GM21737 (cell line): ENCODE measurements around the gene LSP1.

ENCODE experiments used
- ATAC-seq: cut with Tn5 transposase; IDR thresholded peaks from one replicate; pipeline ENCODE4 v1.9.1; 2021; ENCODE audit warnings: mild to moderate bottlenecking, moderate library complexity; ENCODE audit not compliant: unreplicated experiment

Gene LSP1

DNA sequence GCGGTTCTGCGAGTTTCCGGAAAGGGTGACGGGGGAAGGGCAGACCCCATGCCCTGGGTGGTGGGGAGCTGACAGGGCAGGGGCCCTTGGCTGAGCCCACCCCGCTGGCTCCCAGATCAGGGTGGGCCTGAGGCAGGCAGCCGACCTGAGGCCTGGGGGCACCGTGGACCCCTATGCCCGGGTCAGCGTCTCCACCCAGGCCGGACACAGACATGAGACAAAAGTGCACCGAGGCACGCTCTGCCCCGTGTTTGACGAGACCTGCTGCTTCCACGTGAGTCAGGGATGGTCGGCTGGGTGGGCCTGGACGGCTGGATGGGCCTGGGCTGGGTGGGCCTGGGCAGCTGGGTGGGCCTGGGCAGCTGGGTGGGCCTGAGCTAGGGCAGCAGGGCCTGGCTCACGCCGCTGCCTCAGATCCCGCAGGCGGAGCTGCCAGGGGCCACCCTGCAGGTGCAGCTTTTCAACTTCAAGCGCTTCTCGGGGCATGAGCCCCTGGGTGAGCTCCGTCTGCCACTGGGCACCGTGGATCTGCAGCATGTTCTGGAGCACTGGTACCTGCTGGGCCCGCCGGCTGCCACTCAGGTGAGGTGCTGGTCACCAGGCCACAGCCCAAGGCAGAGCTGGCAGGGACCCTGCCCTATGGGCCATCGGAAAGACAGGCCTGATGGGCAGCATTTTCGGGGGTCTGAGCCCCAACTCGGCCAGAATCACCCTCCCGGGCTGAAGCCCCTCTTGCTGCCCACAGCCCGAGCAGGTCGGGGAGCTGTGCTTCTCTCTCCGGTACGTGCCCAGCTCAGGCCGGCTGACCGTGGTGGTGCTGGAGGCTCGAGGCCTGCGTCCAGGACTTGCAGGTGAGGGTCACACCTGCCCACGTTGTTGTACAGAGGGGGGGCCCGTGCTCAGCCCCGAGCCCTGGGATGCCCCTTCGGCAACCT lies 16.6 kb upstream of the LSP1 start:
- ATAC-seq, result no peak

DNA sequence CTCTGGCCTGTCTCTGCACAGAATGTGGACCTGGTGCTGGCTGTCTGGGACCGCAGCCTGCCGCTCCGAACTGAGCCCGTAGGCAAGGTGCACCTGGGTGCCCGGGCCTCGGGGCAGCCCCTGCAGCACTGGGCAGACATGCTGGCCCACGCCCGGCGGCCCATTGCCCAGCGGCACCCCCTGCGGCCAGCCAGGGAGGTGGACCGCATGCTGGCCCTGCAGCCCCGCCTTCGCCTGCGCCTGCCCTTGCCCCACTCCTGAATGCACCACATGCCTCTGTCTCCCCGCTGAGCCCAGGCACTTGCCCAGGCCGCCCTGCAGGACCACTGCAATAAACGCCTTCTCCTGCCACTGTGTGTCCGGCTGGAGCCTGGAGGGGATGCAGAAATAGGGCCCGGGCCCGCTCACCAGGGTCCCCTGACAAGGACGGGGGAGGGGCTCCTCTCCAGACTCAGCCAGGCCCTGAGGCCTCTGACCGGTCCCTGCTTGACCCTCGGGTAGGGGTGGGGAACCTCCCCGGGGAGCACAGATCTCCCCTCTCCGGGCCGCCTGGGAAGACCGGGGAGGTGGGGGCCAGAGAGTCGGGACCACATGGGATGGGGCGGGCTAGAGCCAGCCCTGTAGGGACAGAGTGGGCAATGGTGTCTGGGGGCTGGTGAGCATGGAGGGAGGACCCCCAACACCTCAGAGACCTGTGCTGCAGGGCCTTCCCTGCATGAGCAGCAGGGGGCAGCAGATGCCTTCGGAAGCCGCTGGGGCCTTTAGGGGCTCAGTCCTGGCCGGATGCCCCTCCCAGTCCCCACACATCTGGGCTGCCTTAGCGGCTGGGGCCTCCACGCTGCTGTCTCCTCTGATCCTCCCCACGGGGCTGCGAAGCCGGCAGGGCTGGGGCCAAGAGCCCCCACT lies 15.5 kb upstream of the LSP1 start:
- peak; percentile 48 for ATAC-seq

DNA sequence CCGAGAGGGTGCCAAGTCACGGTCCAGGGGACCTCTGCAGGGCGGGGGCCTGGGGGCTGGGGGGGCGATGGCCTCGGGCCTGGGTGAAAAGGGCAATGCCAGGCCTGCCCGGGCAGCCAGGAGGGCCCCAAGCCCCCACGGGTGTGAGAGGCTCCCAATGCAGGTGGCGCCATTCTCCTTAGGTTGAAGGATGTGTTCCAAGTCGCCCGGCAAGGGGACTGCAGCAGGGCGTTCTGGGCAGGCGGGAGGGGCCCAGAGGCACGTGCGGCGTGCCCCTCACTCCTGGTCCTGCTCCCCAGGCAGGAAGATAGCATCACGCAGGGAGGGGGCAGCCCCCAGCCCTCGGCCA lies 14.8 kb upstream of the LSP1 start:
- ATAC-seq, result peak; percentile 10

DNA sequence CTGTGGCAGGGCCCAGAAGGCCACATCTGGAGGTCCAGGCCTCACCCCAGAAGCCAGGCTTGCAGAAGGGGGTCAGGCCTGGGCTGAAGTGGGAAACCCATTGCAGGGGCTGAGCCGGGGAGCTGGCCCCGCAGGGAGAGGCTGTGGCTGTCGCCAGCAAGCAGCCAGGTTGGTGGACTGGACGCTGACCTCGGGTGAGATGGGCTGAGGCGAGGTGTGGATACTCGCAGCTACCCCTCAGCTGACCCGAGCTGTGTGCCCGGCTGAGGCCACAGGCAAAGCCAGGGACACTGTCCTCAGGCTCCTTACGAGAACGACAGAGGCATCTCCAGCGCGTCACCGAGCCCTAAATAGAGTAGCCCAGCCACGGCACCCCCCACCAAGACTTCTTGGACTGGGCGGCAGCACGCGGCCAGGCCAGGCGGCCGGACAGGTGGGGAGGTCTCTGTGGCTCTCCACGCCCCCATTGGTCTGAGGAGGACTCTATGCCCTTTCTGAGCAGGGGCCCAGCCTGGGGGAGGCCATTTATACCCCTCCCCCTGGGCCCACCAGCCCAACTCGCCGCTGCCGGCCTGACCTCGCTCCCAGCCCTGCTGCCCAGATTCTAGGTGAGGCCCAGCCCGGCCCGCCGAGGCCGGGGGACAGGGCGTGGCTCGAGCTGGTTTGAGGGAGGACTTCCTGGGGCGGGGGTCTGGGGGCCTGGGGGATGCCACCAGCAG lies 14.3 kb upstream of the LSP1 start, which contains the start of gene TNNI2:
Gene TNNI2, plus strand, starts transcription at position 556 of the 719 bp plus-strand sequence. CDS start 716 bp downstream, outside the sequence.
- no peak for ATAC-seq

DNA sequence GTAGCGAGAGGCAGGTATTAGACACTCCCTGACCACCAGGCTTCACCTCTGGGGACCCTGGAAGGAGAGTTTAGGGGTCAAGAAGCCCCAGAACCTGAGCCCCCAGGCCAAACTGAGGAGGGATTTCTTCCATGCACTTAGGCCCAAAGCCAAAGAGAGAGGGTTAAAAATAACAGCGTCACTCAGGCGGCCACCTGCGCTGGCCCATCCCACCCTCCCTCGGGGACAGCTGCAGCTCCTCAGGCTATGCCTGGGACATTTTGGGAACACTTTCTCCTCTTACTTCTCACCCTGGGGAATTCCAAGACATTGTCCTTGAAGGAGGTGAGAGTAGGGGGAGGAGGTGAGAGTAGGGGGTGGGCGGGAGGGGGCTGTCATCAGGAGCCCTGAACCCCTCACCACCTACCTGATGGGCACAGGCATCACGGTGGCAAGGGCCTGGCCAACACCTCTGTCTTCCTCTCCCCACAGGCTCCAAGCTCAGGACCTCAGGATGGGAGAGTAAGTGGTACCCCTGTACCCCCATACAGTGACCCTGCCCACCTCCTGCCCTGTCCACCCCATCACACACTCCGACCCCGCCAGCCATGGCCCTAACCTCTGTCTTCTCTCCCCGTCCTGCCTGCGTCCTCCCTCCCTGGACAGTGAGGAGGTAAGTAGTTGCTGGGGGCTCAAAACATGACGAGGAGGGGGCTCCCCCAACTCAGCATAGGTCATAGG lies 13.5 kb upstream of the LSP1 start:
- no peak for ATAC-seq

DNA sequence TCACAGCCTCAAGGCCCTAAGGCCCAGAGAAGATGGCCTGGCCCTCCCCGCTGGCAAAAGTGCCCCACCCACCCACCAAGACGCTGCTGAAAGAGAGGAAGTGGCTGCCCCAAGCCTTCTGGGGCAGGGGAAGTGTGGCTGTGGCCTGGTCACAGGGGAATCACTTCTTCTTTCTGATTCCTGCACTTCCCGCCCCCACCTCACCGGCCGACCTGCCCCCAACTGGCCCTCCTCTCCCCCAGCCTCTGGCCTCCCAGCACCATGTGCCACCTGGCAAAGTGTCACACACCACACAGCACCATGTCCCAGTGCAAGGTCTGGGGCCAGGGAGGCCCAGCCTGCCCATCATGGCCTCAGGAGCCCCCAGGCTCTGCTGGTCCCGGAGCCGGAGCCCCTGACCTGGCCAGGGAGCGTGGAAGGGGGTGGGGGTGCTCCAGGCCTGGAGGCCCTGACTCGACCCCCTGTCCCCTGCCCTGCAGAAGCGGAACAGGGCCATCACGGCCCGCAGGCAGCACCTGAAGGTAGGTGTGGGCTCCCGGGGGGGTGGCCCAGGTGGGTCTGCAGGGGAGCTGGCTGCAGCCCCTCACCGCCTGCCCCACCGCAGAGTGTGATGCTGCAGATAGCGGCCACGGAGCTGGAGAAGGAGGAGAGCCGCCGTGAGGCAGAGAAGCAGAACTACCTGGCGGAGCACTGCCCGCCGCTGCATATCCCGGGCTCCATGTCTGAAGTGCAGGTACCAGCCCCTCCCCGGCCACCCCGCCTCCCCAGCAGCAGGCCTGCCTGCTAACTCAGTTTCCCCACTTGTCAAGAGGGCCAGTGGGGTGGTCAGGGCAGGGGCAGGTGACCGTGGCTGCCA lies 12.7 kb upstream of the LSP1 start:
- no peak for ATAC-seq

DNA sequence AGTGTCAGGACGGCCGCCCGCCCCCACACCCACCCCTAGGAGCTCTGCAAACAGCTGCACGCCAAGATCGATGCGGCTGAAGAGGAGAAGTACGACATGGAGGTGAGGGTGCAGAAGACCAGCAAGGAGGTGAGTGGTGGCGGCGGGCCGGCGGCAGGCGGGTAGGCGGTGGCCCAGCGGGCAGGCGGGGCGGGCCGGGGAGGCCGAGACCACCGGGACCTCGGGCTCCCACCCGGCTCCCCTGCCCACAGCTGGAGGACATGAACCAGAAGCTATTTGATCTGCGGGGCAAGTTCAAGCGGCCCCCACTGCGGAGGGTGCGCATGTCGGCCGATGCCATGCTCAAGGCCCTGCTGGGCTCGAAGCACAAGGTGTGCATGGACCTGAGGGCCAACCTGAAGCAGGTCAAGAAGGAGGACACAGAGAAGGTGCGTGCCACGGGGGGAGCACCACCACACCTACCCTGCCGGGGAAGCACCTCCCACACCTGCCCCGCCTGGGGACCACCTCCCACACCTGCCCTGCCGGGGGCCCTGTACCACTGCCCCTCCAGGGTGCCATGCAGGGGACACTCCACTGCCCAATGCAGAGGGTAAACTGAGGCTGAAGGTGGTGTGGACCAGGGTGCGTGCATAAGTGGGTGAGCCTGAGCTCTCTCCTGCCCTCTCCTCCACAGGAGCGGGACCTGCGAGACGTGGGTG lies 12.0 kb upstream of the LSP1 start:
- no peak for ATAC-seq

DNA sequence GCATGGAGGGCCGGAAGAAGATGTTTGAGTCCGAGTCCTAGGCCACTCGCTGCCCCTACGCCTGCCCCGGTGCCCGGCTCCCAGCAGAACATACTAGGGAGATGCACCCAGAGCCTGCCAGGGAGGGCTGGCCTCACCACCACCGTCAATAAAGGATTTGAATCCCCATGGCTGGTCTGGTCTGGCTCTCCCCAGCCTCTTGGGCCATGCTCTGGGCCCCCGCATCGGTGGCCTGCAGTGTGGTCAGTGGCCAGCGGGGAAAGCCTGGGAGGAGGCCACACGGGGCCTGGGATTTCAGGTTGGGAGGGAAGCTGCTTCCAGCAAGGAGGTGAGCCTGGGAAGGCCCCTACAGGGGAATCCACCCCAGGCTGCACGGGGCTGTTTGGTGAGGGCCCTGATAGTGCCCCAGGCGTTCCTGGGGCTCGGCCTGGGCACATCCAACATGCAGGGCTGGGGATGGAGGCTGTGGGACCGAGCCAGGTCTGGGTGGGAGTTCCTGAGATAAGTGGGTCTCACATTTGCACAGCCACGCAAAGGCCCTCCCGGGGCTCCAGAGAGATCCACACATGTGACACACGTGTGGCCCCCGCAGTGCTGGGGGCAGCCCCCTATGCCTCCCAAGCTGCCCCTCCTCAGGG lies 11.3 kb upstream of the LSP1 start:
- ATAC-seq, result no peak

DNA sequence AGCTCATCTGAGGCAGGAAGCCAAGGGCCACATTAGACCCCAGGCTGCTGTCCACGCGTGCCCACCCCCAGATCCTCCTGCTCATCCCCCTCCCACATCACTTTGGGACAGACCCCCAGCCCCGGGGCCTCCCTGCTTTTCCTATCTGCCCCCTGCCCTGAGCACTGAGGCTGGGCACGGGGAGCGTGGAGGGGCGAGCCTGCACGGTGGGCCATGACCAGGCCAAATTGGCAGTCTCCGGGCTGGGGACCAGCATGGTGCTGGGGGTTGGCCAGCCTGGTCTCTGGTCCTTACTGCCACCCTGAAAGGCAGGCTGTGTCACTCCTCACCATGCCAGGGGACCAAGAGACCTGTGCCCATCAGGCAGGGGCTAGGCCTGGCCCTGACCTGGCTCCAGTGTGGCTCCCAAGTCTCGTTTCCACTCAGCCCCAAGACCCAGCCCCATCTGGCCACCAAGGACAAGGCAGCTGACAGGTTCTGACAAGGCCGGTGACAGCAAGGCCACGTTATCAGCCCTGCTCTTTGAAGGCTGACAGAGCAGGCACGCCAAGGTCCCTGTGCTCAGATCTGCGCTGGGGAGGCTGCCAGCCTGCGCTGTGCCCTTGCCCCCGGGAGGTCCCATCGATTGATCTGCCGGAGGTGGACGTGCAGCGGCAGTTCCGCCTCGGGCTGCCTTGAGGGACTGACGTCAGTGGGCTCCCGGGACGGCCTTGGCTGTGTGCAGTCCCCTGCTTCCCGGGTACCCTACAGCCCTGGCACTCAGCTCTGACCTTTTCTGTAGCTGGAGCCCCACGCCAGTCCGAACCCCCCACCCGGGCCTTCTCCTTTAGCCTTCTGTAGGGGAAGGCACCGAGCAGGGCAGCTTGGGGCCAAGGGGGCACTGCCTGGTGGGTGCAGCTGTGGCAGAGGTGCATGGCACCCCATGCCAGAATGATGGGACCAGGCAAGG lies 10.5 kb upstream of the LSP1 start:
- no peak for ATAC-seq

DNA sequence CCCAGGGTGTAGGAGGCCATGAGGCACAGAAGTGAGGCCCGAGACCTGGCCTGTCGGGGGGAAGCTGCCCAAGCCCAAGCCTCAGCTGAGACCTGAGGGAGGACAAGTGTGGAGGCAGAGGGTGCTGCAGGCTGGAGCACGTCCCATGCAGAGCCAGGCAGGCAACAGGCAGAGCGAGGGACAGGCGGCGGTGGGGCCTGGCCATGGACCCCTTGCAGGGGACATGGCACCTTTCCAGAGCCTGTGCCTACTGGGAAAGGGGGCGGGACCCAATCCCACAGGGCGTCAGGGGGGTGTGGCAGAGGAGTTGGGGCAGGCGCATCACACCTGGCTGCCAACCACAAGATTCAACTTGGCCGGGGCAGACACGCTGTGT lies 9.8 kb upstream of the LSP1 start:
- no peak for ATAC-seq

DNA sequence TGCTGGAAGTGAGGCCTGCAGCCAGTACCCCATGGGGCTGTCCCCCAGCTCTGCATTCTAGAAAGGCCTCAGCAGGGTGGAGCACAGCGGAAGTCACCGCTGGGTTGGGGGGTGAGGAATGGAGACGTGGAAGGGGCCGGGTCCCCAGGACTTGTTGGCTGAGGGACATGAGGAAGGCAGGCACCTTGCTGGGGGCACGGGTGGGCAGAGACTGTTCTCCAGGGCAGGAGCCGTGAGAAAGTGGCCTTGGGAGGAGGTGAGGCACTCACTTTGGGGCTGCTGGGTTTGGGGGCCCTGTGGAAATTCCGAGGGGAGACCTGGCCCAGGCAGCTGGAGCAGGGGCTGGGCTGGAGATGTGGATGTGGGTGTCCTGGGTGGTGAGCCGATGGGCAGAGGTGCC lies 9.1 kb upstream of the LSP1 start:
- no peak for ATAC-seq

DNA sequence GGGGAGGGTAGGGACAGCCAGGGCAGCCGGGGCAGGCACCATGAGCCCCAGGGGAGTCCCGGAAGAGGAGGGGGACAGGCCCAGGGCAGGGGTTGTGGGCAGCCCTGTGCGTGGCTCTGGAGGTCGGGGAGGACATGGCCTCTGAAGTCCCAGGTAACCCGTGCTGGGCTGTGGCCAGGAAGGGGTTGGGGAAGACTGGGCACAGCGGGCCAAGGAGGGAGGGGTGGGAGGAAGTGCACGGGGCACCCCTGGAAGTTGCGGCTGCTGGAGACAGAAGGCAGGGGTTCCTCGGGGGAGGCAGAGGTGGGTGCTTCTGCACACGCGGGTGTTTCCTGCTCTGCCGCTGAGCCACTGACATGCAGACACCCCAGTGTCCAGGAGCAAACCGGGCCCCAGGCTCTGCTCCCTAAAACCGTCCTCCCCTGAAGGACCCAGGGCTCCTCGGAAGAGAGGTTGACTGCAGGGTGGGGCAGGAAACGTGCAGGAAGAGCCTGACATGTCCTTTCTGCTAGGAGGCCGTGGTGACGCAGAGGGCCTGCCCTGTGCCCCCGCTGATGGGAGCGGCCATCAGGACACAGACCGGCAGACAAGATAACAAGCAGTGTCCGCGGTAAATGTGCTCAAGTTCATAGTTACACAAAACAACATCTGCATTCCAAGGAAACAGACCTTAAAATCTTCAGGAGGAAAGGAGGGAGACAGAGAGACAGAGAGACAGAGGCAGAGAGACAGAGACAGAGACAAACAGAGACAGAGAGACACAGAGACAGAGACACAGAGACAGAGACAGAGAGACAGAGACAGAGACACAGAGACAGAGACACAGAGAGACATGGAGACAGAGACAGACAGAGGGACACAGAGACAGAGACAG lies 8.4 kb upstream of the LSP1 start:
- ATAC-seq, result no peak

DNA sequence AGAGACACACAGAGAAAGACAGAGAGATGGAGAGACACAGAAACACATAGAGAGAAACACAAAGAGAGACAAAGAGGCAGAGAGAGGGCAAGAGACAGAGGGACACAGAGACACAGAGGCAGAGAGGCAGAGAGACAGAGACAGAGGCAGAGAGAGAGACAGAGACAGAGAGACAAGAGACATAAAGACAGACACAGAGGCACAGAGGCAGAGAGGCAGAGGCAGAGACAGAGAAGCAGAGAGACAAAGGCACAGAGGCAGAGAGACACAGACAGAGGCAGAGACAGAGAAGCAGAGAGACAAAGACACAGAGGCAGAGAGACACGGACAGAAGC lies 7.8 kb upstream of the LSP1 start:
- ATAC-seq, result no peak

DNA sequence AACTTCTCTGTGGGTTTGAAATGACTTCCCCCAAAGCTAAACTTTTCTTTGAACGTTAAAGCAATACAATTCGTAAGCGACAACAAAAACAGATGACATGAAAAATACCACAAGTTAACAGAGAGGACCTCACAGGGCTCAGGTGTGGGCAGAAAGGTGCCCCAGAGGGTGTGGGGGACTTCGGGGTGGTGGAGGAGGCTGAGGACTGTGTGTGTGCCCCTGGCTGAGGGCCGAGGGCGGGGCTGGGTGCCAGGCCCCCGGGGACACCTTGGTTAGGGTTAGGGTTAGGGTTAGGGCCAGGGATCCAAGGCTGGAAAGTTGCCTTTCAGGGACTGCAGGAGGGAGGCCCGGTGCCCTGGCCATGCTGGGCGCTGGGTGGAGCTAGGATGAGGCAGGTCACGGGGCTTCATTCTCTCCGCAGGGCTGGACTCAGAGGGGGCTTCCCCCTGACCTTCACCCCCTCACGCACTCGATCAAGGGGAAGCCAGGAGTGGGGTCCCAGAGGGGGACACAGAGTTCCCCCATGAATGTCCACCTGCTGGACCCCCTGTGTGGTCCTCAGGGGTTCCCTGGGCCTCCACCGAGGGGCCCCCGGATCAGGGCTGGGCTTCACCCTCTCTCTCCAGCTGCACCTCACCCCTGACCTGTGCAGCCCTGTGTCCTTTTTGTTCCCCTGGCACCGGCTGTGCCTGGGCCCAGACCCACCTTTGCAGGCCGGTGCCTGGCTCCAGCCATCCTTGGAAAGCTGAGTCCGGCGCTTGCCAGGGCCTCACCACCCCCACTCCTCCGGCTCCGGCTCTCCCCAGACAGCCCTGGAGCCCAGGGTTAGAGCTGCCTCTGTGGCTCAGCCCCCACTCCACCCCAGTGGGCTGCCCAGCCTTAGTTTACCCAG lies 7.1 kb upstream of the LSP1 start:
- no peak for ATAC-seq

DNA sequence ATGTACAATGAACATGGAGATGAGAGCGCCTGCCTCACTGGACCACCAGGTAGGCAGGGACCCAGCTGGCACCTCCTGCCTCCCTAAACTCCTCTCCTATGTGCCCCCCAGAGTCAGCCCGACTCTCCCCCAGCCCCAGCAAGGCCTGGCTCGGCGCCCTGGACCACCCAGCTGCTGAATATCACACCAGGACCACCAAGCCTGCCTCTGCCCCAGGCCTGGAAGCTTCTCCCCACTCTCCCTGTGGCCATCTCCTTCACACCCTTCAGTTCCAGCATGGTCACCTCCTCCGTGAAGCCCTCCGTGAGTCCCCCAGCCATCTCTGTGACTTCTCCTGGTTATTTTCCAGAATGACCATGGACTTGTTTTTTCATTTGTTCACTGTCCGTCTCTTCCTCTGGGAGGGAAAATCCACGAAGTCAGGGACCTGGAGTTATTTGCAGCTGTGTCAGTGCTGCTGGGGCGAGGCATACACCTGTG lies 6.4 kb upstream of the LSP1 start:
- ATAC-seq, result no peak
